NK-92 treated with Interleukin-12 subunit alpha and Interleukin-12 subunit beta, amount 100 ng/mL, for 24 hours (cell line): ENCODE results near the gene FCRL3.
"Not testable (repeated sequence)": the region's sequence is repeated elsewhere in the genome, so short reads cannot be mapped to it uniquely, and the experiment has no call there.

Experiments used
- DNase-seq: peaks from one replicate; lab custom pipeline; 2025; lab: John Stamatoyannopoulos, UW

The FCRL3 gene

GRCh38 chr1:157700732-157701131 lies at the start of gene FCRL3:
FCRL3 (minus strand) TSS chr1:157700769; CDS start chr1:157700489, 280 bp downstream.
- peak; percentile 31 for DNase-seq

GRCh38 chr1:157748262-157748817 lies 47.8 kb upstream of the FCRL3 start:
- DNase-seq = no peak

- no peak for DNase-seq
Measured at GRCh38 chr1:157739229-157739901, 38.8 kb upstream of the FCRL3 start.

DNA sequence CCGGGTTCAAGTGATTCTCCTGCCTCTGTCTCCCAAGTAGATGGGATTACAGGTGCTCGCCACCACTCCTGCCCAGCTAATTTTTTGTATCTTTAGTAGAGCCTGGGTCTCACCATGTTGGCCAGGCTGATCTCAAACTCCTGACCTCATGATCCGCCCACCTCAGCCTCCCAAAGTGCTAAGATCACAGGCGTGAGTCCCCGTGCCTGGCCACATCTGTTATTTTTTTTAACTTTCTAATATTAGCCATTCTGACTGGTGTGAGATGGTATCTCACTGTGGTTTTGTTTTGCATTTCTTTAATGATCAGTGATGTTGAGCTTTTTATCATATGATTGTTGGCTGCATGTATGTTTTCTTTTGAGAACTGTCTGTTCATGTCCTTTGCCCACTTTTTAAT lies 35.4 kb upstream of the FCRL3 start:
- not testable (repeated sequence) for DNase-seq

GRCh38 chr1:157734321-157734720 lies 33.8 kb upstream of the FCRL3 start:
- DNase-seq = no peak

DNA sequence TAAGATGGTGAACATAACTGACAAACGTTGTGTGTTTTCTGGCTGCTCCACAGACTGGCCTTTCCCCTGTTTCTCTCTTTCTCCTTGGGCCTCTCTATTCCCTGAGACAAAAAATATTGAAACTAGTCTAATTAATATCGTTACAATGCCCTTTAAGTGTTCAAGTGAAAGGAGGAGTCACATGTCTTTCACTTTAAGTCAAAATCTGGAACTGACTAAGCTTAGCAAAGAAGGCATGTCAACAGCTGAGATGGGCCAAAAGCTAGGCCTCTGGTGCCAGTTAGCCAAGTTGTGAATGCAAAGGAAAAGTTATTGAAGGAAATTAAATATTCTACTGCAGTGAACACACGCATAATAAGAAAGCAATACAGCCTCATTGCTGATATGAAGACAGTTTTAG lies 32.2 kb upstream of the FCRL3 start:
- no peak for DNase-seq

DNA sequence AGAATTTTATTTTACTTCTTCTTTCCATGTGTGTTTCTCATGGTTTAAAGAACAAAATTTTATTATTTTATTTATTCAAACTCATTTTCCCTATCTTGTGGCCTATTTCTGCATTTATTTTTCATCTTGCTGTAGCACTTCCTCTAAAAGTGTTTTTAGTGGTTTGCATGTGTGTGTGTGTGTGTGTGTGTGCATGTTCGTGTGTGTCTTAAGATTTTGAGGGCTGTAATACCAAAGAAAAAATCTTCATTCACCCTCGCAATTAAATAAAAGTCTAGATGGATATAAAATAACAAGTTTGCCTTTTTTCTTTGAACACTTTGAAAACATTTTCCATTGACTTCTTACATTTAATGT lies 24.6 kb upstream of the FCRL3 start:
- DNase-seq = no peak

- no peak for DNase-seq
Measured at GRCh38 chr1:157724537-157725220, 24.1 kb upstream of the FCRL3 start.

DNA sequence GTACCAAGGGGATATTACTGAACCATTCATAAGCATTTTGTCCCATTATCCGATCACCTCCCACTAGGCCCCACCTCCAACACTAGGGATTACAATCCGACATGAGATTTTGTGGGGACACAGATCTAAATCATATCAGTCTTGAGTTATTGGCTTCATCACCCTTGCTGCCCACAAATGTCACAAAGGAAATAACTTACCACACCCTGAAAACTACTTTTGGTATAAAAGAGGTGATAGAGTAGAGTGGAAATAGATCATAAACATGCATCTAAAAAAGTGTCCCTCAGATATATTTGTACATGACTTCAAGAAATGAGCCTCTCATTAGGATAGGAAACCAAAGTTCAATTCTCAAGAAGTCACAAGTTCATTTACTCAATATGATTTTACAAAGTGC lies 22.6 kb upstream of the FCRL3 start:
- no peak for DNase-seq

DNA sequence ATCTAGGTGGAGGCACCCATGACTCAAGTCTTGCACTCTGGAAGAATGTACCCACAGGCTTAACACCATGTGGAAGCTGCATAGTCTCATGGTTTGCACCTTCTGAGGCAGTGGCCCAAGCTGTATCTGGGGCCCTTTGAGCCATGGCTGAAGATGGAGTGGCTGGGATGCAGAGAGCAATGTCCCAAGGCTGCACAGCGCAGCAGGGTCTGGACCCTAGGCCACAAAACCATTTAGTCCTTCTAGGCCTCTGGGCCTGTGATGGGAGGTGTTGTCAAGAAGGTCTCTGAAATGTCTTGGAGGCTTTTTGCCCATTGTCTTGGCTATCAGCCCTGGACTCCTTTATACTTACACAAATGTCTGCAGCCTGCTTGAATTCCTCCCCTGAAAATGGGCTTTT lies 21.4 kb upstream of the FCRL3 start:
- DNase-seq = no peak

DNA sequence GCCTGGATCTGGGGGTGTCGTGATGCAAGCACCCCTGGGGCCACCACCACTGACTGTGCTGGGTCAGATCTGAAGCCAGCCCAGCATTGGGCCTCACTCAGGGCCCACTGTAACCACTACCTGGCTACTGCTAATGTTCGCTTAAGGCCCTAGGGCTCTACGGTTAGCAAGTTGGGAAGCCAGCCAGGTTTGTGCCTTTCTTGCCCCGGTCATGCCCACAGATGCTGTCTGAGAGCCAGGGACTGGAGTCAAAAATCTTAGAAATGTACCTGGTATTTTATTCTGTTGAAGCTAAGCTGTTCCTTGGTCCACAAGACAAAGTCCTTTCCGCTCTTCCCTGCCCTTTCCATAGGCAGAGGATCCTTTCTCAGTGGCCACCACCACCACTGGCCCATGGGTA lies 15.2 kb upstream of the FCRL3 start:
- no peak for DNase-seq

DNA sequence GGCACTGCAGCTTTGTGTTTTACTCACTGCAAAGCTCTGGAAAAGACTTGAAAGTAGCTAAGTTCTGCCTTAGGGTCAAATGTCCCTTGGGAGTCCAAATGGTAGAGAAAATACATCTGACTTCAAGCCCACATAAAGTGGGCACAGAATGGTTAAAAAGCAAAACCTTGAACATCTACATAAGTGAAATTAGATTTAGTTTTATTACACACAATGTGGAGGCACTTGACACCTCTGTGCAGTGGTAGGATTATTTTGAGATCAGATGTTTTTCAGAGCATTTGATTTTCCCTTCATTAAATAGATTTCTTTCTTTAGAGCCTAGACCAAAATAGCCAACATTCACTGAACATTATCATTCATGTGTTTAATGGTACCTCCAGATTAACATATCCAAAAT lies 11.2 kb upstream of the FCRL3 start:
- DNase-seq = no peak

DNA sequence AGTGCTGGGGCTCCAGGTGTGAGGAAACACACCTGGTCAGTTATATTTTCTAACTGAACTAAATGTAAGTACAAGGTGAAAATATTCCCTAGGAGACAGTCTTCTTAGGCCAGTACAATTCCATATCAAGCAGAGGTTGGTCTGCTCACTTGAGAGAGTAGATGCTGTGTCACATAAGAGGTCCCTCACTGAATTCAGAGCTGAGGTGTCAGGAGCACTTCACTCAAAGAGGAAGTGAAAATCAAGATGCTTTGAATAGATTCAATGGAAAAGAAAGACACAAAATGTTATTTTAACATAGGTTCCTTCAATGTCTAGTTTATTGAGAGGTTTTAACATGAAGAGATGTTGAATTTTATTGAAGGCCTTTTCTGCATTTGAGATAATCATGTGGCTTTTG lies 4.3 kb upstream of the FCRL3 start:
- DNase-seq = no peak

DNA sequence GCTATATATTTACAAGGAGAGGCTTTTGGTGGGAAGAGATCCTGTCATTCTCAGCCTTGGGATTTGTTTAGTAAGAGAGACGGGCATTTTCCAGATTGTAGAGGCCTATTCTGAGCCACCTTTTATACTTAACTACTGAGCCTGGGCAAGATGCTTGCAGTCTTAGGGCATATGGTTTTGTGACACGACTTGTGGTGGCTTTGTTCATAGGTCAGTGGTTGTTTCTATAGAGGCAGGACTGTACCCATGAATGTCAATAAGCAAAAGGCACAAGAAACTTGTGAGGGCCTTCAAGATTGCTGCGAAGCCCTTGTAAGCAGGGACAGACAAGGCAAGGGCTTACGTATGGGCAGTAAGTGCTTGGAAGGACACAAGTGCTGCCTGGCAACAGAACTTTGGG lies 3.4 kb upstream of the FCRL3 start:
- no peak for DNase-seq

GRCh38 chr1:157702308-157702825 lies 1.8 kb upstream of the FCRL3 start:
- no peak for DNase-seq

GRCh38 chr1:157700305-157700704 lies 264 bp downstream of the FCRL3 start:
- DNase-seq = no peak

GRCh38 chr1:157697781-157698569 lies 2.6 kb downstream of the FCRL3 start:
- no peak for DNase-seq

GRCh38 chr1:157696966-157697628 lies 3.5 kb downstream of the FCRL3 start:
- DNase-seq = peak; percentile 34

- DNase-seq = no peak
Measured at GRCh38 chr1:157695417-157695816, 5.2 kb downstream of the FCRL3 start.

GRCh38 chr1:157691285-157691920 lies 9.2 kb downstream of the FCRL3 start:
- DNase-seq = no peak

DNA sequence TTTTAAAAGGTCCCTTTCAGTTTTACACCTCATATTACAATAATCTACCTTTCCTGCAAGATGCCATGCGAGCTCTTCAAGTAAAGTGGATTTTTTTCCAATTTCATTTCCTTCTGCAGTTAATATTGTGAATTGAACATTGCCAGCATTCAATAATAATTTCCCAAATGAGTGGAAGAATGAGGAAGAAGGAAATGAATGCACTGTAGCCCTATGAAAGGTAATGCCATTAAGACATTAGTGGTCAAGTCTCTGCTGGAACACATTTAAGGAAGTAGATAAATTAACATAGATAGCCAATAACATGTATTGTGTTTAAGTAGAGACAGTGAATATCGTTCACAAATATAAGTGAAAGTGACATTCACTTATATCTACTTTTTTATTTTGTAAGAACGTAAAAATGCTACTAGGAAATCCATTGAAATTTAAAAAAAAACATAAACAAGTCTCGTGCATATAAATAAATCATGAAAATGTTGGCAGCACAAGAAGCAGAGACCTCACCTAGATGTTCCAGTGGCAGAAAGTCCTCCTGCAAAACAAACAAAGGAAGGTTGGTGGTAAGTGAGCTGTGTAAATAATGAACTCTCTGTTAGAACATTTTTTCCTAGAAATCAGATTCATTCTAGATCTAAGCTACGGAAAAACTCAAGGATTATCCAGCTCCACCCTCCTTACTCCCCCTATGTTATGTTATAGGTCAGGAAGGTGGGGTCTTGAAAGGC lies 17.7 kb downstream of the FCRL3 start:
- no peak for DNase-seq
